WTC11 (cell line): Measurements from ENCODE around the gene ILKAP. TPM values are rescaled to one million over a fixed set of nuclear protein-coding genes. Genes with fewer than 3 reads are reported as not detected.

Source experiments
- ATAC-seq: fragments of 200-7000 bp; cut with Tn5 transposase; 2 replicates; pipeline ENCODE4 v1.10.0; 2021; ENCODE audit warnings: mild to moderate bottlenecking, moderate library complexity
- CTCF ChIA-PET: fragments of 300-600 bp; sonication (Branson Sonifier 250); formaldehyde crosslinking; loops from one replicate; lab custom pipeline; 2021; ENCODE audit warnings: antibody characterized with exemption; lab: Charles Lee
- POLR2A ChIA-PET: fragments of 350-600 bp; sonication (Branson Sonifier 250); formaldehyde crosslinking; loops from one replicate; lab custom pipeline; 2021; ENCODE audit warnings: antibody characterized with exemption; lab: Charles Lee
- DNase-seq: peaks from one replicate; pipeline ENCODE4 v3.0.0; 2021; ENCODE audit warnings: low spot score
- H3K27ac Mint-ChIP-seq: 2 replicates; pipeline ENCODE4 v1.8.0; 2021; ENCODE audit warnings: mixed read lengths
- H3K27me3 Mint-ChIP-seq: 2 replicates; pipeline ENCODE4 v1.8.0; 2021; ENCODE audit warnings: low read depth, mild to moderate bottlenecking, moderate library complexity, mixed read lengths
- H3K36me3 Mint-ChIP-seq: 2 replicates; pipeline ENCODE4 v1.8.0; 2021; ENCODE audit warnings: mixed read lengths
- H3K4me1 Mint-ChIP-seq: 2 replicates; pipeline ENCODE4 v1.8.0; 2022; ENCODE audit warnings: mixed read lengths
- H3K4me3 Mint-ChIP-seq: 2 replicates; pipeline ENCODE4 v1.8.0; 2021; ENCODE audit warnings: mild to moderate bottlenecking, moderate library complexity, mixed read lengths
- H3K9me3 Mint-ChIP-seq: 2 replicates; pipeline ENCODE4 v1.8.0; 2021; ENCODE audit warnings: mixed read lengths
- AR ChIP-seq: fragments of 250-450 bp; sonication (Bioruptor Pico); IDR thresholded peaks from 2 replicates; pipeline ENCODE4 v1.9.0; 2021; ENCODE audit warnings: mild to moderate bottlenecking
- ATF2 ChIP-seq: sonication (generic); formaldehyde crosslinking; IDR thresholded peaks from 2 replicates; pipeline ENCODE4 v1.8.1; 2022; ENCODE audit warnings: low read depth, missing genetic modification reagents, borderline replicate concordance
- ATF3 ChIP-seq: sonication (generic); formaldehyde crosslinking; conservative IDR thresholded peaks from 2 replicates; pipeline ENCODE4 v1.8.1; 2022; ENCODE audit warnings: mild to moderate bottlenecking, missing genetic modification reagents
- CBFB ChIP-seq: sonication (generic); formaldehyde crosslinking; IDR thresholded peaks from 2 replicates; pipeline ENCODE4 v1.8.1; 2022; ENCODE audit warnings: mild to moderate bottlenecking, low read depth, missing genetic modification reagents
- E2F5 ChIP-seq: sonication (generic); formaldehyde crosslinking; IDR thresholded peaks from 2 replicates; pipeline ENCODE4 v1.8.1; 2022; ENCODE audit warnings: mild to moderate bottlenecking, moderate library complexity, missing genetic modification reagents
- ELF4 ChIP-seq: sonication (generic); formaldehyde crosslinking; IDR thresholded peaks from 2 replicates; pipeline ENCODE4 v1.8.1; 2022; ENCODE audit warnings: low read depth, mild to moderate bottlenecking, moderate library complexity, missing genetic modification reagents
- MAX ChIP-seq: sonication (generic); formaldehyde crosslinking; IDR thresholded peaks from 2 replicates; pipeline ENCODE4 v1.8.0; 2022; ENCODE audit warnings: mild to moderate bottlenecking, missing genetic modification reagents
- MLX ChIP-seq: sonication (generic); formaldehyde crosslinking; IDR thresholded peaks from 2 replicates; pipeline ENCODE4 v1.8.1; 2023; ENCODE audit warnings: mild to moderate bottlenecking, missing genetic modification reagents, moderate library complexity
- MXD4 ChIP-seq: fragments of 250-450 bp; sonication (Bioruptor Pico); IDR thresholded peaks from 2 replicates; pipeline ENCODE4 v1.8.0; 2021; ENCODE audit warnings: mild to moderate bottlenecking, moderate library complexity, borderline replicate concordance
- MYBL2 ChIP-seq: sonication (generic); formaldehyde crosslinking; IDR thresholded peaks from 2 replicates; pipeline ENCODE4 v1.8.1; 2023; ENCODE audit warnings: mild to moderate bottlenecking, moderate library complexity, missing genetic modification reagents
- NR3C1 ChIP-seq: sonication (generic); formaldehyde crosslinking; conservative IDR thresholded peaks from 2 replicates; pipeline ENCODE4 v1.8.1; 2023; ENCODE audit warnings: low read depth, mild to moderate bottlenecking, missing genetic modification reagents
- OVOL2 ChIP-seq: fragments of 250-450 bp; sonication (Bioruptor Pico); IDR thresholded peaks from 2 replicates; pipeline ENCODE4 v1.9.0; 2021; ENCODE audit warnings: mild to moderate bottlenecking, borderline replicate concordance
- PRDM15 ChIP-seq: sonication (generic); formaldehyde crosslinking; IDR thresholded peaks from 2 replicates; pipeline ENCODE4 v1.8.0; 2022; ENCODE audit warnings: missing genetic modification reagents
- SMAD3 ChIP-seq: sonication (generic); formaldehyde crosslinking; IDR thresholded peaks from 2 replicates; pipeline ENCODE4 v1.8.0; 2022; ENCODE audit warnings: missing genetic modification reagents, mild to moderate bottlenecking, borderline replicate concordance
- SOX15 ChIP-seq: fragments of 250-450 bp; sonication (Bioruptor Pico); IDR thresholded peaks from 2 replicates; pipeline ENCODE4 v1.9.0; 2021; ENCODE audit warnings: mild to moderate bottlenecking
- SP1 ChIP-seq: sonication (generic); formaldehyde crosslinking; conservative IDR thresholded peaks from 2 replicates; pipeline ENCODE4 v1.8.1; 2022; ENCODE audit warnings: missing genetic modification reagents
- ZNF219 ChIP-seq: sonication (generic); formaldehyde crosslinking; IDR thresholded peaks from 2 replicates; pipeline ENCODE4 v1.8.0; 2023; ENCODE audit warnings: missing genetic modification reagents, mild to moderate bottlenecking, borderline replicate concordance
- ZNF425 ChIP-seq: fragments of 250-450 bp; sonication (Bioruptor Pico); conservative IDR thresholded peaks from 2 replicates; pipeline ENCODE4 v1.9.0; 2021; ENCODE audit warnings: mild to moderate bottlenecking
- total RNA-seq: library from RNA; stranded (reverse); gene quantifications from 3 replicates; pipeline ENCODE4 v1.2.3, GENCODE V29; 2021

Gene ILKAP
- total RNA-seq, 1 experiment from 2014 or later = 32.7 TPM

- no peaks in the 10 kb centered on the region for H3K9me3 Mint-ChIP-seq
- no peaks in the 10 kb centered on the region for H3K27me3 Mint-ChIP-seq
- no peak for TF ChIP-seq MAX (CRISPR knock-in tag)
- TF ChIP-seq SP1 (CRISPR knock-in tag) = no peak
- no peak for TF ChIP-seq AR (CRISPR knock-in tag)
- no peak for TF ChIP-seq SOX15 (CRISPR knock-in tag)
- TF ChIP-seq OVOL2 (CRISPR knock-in tag) = no peak
- no peak for TF ChIP-seq CBFB (CRISPR knock-in tag)
- TF ChIP-seq ELF4 (CRISPR knock-in tag) = no peak
- TF ChIP-seq ZNF425 (CRISPR knock-in tag) = no peak
- no peak for TF ChIP-seq SMAD3 (CRISPR knock-in tag)
- no peak for TF ChIP-seq E2F5 (CRISPR knock-in tag)
- no peak for TF ChIP-seq MXD4 (CRISPR knock-in tag)
- no peak for TF ChIP-seq PRDM15 (CRISPR knock-in tag)
- H3K27ac Mint-ChIP-seq = no peak overlapping the region
- no peak overlapping the region for H3K4me3 Mint-ChIP-seq
- POLR2A ChIA-PET = no interaction called here
- DNase-seq (no peak), ATAC-seq (no peak)
- no peaks in the 10 kb centered on the region for H3K36me3 Mint-ChIP-seq
- peaks cover 6% of the 10 kb centered on the region; the same call in 1 of the 2 replicates for H3K4me1 Mint-ChIP-seq
- CTCF ChIA-PET = interaction anchor here (1.2 to 2.9 kb wide), 2 partner anchors 10 to 11 kb away, joined by 7 to 16 read pairs; no protein-coding TSS in a partner anchor
These were observed 49.5 kb upstream of the ILKAP start for GRCh38 chr2:238252766-238253630.

- peaks cover 6% of the 10 kb centered on the region; the same call in 1 of the 2 replicates for H3K4me1 Mint-ChIP-seq
- H3K27me3 Mint-ChIP-seq = no peaks in the 10 kb centered on the region
- ATAC-seq = no peak
- no peak overlapping the region for H3K27ac Mint-ChIP-seq
- ChIA-PET POLR2A (no interaction called here), CTCF (interaction anchor here (0.6 to 1.2 kb wide), 2 partner anchors 11 to 36 kb away, joined by 3 to 7 read pairs; no protein-coding TSS in a partner anchor)
- H3K4me3 Mint-ChIP-seq = no peak overlapping the region
- DNase-seq = no peak
- no peaks in the 10 kb centered on the region for H3K9me3 Mint-ChIP-seq
- H3K36me3 Mint-ChIP-seq = no peaks in the 10 kb centered on the region
- TF ChIP-seq MLX (CRISPR knock-in tag) = no peak
- no peak for TF ChIP-seq MYBL2
- no peak for TF ChIP-seq NR3C1 (CRISPR knock-in tag)
- TF ChIP-seq ATF2 (CRISPR knock-in tag) = no peak
- TF ChIP-seq ATF3 (CRISPR knock-in tag) = no peak
- no peak for TF ChIP-seq ZNF219 (CRISPR knock-in tag)
These were observed 48.5 kb upstream of the ILKAP start for GRCh38 chr2:238251986-238252385.
